ENCODE results near the gene CXCL6.

DNA sequence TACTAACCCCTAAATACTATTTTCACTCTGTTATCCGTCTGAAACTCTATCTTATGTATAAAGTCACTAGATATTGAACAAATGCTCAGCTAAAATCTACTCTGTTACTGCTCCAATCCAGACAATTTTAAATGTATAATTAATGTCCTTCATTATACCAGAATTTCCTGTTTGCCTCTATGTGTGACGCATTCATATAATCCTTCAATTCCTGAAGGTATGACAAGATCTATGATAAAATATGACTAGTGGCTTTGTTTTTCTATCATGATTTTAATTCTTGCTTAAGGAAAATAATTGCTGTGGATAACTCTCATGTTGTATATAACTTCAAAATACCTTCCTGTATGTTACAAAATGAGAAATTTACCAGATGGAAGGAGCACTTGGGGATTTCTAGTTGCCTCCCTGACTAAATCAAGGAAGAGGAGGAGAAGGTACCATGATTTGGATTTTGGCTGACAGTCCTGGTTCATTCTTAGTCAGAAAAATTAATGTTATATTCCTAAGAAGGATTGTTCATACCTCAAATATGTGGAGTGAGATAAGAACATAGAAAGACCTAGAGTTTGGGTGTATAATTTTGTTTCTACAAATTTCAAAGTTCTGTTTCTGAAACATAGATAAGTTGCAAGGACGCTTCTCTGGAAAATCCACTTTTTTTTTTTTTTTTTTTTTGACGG is 4.9 kb downstream of the CXCL6 start:
- TF ChIP-seq, protein P1, sequence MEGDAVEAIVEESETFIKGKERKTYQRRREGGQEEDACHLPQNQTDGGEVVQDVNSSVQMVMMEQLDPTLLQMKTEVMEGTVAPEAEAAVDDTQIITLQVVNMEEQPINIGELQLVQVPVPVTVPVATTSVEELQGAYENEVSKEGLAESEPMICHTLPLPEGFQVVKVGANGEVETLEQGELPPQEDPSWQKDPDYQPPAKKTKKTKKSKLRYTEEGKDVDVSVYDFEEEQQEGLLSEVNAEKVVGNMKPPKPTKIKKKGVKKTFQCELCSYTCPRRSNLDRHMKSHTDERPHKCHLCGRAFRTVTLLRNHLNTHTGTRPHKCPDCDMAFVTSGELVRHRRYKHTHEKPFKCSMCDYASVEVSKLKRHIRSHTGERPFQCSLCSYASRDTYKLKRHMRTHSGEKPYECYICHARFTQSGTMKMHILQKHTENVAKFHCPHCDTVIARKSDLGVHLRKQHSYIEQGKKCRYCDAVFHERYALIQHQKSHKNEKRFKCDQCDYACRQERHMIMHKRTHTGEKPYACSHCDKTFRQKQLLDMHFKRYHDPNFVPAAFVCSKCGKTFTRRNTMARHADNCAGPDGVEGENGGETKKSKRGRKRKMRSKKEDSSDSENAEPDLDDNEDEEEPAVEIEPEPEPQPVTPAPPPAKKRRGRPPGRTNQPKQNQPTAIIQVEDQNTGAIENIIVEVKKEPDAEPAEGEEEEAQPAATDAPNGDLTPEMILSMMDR (IDR thresholded peaks at IDR 0.05) = no peak
- TF ChIP-seq POLR2A (IDR thresholded peaks at IDR 0.05) (no peak), POLR2AphosphoS5 (IDR thresholded peaks at IDR 0.05) (no peak)

Data from breast epithelium (tissue), 3 donors.